Endothelial cell of umbilical vein (primary cell): Measurements from ENCODE around the gene P2RX2.

ENCODE experiments used
- EZH2 ChIP-seq: IDR thresholded peaks from 2 replicates; pipeline ENCODE4 v1.6.1; 2012; ENCODE audit warnings: borderline replicate concordance, low read depth, mild to moderate bottlenecking, moderate library complexity, low read length, inconsistent platforms; ENCODE audit not compliant: severe bottlenecking
- FOS ChIP-seq: IDR thresholded peaks from 2 replicates; pipeline ENCODE4 v1.6.1; 2011; ENCODE audit warnings: mild to moderate bottlenecking, low read length, moderate library complexity, borderline replicate concordance; ENCODE audit not compliant: insufficient read depth
- JUN ChIP-seq: IDR thresholded peaks from 2 replicates; pipeline ENCODE4 v1.6.1; 2011; ENCODE audit warnings: borderline replicate concordance, low read depth; ENCODE audit not compliant: insufficient read length, insufficient read depth
- MYC ChIP-seq: IDR thresholded peaks from one replicate; pipeline ENCODE4 v1.6.1; 2011; ENCODE audit warnings: mild to moderate bottlenecking, low read depth, low read length
- POLR2A ChIP-seq: IDR thresholded peaks from 2 replicates; pipeline ENCODE4 v1.6.1; 2012; ENCODE audit warnings: low read depth, mild to moderate bottlenecking, control low read depth, low read length
- POLR2AphosphoS5 ChIP-seq: IDR thresholded peaks from 2 replicates; pipeline ENCODE4 v1.6.1; 2012; ENCODE audit warnings: low read depth, mild to moderate bottlenecking, control low read depth, low read length, moderate library complexity; ENCODE audit not compliant: insufficient read depth
- TF ChIP-seq, protein P1 (sequence below), 2 donors: IDR thresholded peaks; 1 replicate in 1 of 2; 2 replicates in 1 of 2; pipeline ENCODE4 v1.5.1; 2011; ENCODE audit warnings: low read length in 2 of 2, mild to moderate bottlenecking in 2 of 2, moderate library complexity in 2 of 2, control low read depth in 1 of 2, inconsistent platforms in 1 of 2, low read depth in 1 of 2; ENCODE audit not compliant: insufficient read depth in 1 of 2; ENCODE audit errors: extremely low read depth in 1 of 2
- TF ChIP-seq, protein P2 (sequence below): IDR thresholded peaks from 2 replicates; pipeline ENCODE4 v1.6.1; 2011; ENCODE audit not compliant: insufficient read depth, insufficient read length

DNA sequence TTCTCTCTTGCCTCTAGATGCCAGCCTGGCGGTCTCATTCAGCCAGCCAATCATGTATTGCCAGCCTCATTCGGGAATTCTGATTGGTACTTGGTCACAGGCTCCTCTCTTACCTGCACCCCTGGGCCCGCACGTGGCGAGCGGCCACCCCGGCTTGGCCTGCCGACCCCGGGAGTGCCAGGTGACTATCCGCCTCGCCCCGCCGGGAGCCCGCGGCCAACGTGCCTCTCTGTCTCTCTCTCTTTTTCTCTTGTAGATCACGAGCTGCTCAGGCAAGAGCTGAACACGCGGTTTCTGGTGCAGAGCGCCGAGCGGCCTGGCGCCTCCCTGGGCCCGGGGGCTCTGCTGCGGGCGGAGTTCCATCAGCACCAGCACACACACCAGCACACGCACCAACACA, 47.5 kb upstream of the P2RX2 start:
- TF ChIP-seq, protein P1, sequence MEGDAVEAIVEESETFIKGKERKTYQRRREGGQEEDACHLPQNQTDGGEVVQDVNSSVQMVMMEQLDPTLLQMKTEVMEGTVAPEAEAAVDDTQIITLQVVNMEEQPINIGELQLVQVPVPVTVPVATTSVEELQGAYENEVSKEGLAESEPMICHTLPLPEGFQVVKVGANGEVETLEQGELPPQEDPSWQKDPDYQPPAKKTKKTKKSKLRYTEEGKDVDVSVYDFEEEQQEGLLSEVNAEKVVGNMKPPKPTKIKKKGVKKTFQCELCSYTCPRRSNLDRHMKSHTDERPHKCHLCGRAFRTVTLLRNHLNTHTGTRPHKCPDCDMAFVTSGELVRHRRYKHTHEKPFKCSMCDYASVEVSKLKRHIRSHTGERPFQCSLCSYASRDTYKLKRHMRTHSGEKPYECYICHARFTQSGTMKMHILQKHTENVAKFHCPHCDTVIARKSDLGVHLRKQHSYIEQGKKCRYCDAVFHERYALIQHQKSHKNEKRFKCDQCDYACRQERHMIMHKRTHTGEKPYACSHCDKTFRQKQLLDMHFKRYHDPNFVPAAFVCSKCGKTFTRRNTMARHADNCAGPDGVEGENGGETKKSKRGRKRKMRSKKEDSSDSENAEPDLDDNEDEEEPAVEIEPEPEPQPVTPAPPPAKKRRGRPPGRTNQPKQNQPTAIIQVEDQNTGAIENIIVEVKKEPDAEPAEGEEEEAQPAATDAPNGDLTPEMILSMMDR (IDR thresholded peaks at IDR 0.05; ENCODE audit: extremely low read depth in 1 of 2, insufficient read depth in 1 of 2, low read depth in 1 of 2, low read length in 2 of 2): no peak
- no peak for TF ChIP-seq JUN
- no peak for TF ChIP-seq POLR2A
- no peak for TF ChIP-seq POLR2AphosphoS5
- no peak for TF ChIP-seq EZH2
- TF ChIP-seq, protein P2, sequence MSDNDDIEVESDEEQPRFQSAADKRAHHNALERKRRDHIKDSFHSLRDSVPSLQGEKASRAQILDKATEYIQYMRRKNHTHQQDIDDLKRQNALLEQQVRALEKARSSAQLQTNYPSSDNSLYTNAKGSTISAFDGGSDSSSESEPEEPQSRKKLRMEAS: no peak
- no peak for TF ChIP-seq FOS
- no peak for TF ChIP-seq MYC
